ENCODE data around the gene LDLRAD4. TPM values are rescaled to one million over a fixed set of nuclear protein-coding genes. Genes with fewer than 3 reads are reported as not detected.

The LDLRAD4 gene
- total and polyA plus RNA-seq, 2 experiments from 2014 or later: 0.73 to 1.9 TPM

DNA sequence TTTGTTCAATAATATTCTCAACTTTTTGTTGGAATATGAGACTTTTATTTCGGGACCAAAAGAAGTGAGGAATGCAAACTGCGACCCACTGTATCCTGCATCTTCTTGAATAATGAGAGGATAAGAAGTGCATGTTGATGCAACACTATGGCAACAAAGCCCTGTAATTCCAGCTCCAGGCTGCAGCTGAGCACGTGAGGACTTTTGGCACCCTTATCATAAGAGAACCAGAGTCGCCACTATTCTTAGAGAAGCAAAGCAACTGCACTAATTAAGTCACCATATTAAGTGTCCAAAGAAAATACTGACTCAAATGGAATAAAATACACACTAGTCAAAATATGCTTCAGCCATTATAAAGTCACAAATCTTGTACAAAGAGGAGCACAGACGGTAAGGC lies 441.9 kb downstream of the LDLRAD4 start:
- no peak overlapping the region for H3K27ac ChIP-seq (ENCODE audit: low read depth)
- H4K20me1 ChIP-seq (replicated peaks; ENCODE audit: insufficient read depth): no peaks in the 10 kb centered on the region
- Mint-ChIP-seq H3K9me3 (no peaks in the 10 kb centered on the region), H3K4me1 (peaks cover 4% of the 10 kb centered on the region; the same call in 2 of the 3 replicates), H3K27ac (no peak overlapping the region), H3K36me3 (ENCODE audit: low read depth) (no peaks in the 10 kb centered on the region; the same call in 2 of the 3 replicates), H3K4me3 (no peak overlapping the region), H3K27me3 (ENCODE audit: insufficient read depth, low read depth, poor library complexity) (peaks cover 1% of the 10 kb centered on the region)
- ATAC-seq (no peak), DNase-seq (ENCODE audit: low spot score) (no peak)
- no peaks in the 10 kb centered on the region for H3K79me2 ChIP-seq (replicated peaks; ENCODE audit: insufficient read depth)
- no peaks in the 10 kb centered on the region; the same call in none of the 2 replicates for H3K4me1 ChIP-seq (ENCODE audit: insufficient read depth)
- H3K4me2 ChIP-seq: no peak overlapping the region
- no peaks in the 10 kb centered on the region for H3K36me3 ChIP-seq (ENCODE audit: insufficient read depth)
- no peaks in the 10 kb centered on the region for H3F3A ChIP-seq (replicated peaks; ENCODE audit: low read depth)
- no peak overlapping the region for H2AFZ ChIP-seq
- H3K4me3 ChIP-seq: no peak overlapping the region
- H3K27me3 ChIP-seq (ENCODE audit: insufficient read depth): no peaks in the 10 kb centered on the region
- H3K9me2 ChIP-seq (ENCODE audit: insufficient read depth): no peaks in the 10 kb centered on the region
- no peak for TF ChIP-seq NANOG (IDR thresholded peaks at IDR 0.05; ENCODE audit: borderline replicate concordance)
- no peak for TF ChIP-seq STAT1 (IDR thresholded peaks at IDR 0.05; ENCODE audit: unreplicated experiment)
- TF ChIP-seq JUNB (IDR thresholded peaks at IDR 0.05; ENCODE audit: unreplicated experiment): no peak
- TF ChIP-seq EZH2phosphoT487 (IDR thresholded peaks at IDR 0.05; ENCODE audit: unreplicated experiment): no peak
- no peak for TF ChIP-seq POLR2AphosphoS5 (IDR thresholded peaks at IDR 0.05; ENCODE audit: low read depth)
- TF ChIP-seq, protein P1, sequence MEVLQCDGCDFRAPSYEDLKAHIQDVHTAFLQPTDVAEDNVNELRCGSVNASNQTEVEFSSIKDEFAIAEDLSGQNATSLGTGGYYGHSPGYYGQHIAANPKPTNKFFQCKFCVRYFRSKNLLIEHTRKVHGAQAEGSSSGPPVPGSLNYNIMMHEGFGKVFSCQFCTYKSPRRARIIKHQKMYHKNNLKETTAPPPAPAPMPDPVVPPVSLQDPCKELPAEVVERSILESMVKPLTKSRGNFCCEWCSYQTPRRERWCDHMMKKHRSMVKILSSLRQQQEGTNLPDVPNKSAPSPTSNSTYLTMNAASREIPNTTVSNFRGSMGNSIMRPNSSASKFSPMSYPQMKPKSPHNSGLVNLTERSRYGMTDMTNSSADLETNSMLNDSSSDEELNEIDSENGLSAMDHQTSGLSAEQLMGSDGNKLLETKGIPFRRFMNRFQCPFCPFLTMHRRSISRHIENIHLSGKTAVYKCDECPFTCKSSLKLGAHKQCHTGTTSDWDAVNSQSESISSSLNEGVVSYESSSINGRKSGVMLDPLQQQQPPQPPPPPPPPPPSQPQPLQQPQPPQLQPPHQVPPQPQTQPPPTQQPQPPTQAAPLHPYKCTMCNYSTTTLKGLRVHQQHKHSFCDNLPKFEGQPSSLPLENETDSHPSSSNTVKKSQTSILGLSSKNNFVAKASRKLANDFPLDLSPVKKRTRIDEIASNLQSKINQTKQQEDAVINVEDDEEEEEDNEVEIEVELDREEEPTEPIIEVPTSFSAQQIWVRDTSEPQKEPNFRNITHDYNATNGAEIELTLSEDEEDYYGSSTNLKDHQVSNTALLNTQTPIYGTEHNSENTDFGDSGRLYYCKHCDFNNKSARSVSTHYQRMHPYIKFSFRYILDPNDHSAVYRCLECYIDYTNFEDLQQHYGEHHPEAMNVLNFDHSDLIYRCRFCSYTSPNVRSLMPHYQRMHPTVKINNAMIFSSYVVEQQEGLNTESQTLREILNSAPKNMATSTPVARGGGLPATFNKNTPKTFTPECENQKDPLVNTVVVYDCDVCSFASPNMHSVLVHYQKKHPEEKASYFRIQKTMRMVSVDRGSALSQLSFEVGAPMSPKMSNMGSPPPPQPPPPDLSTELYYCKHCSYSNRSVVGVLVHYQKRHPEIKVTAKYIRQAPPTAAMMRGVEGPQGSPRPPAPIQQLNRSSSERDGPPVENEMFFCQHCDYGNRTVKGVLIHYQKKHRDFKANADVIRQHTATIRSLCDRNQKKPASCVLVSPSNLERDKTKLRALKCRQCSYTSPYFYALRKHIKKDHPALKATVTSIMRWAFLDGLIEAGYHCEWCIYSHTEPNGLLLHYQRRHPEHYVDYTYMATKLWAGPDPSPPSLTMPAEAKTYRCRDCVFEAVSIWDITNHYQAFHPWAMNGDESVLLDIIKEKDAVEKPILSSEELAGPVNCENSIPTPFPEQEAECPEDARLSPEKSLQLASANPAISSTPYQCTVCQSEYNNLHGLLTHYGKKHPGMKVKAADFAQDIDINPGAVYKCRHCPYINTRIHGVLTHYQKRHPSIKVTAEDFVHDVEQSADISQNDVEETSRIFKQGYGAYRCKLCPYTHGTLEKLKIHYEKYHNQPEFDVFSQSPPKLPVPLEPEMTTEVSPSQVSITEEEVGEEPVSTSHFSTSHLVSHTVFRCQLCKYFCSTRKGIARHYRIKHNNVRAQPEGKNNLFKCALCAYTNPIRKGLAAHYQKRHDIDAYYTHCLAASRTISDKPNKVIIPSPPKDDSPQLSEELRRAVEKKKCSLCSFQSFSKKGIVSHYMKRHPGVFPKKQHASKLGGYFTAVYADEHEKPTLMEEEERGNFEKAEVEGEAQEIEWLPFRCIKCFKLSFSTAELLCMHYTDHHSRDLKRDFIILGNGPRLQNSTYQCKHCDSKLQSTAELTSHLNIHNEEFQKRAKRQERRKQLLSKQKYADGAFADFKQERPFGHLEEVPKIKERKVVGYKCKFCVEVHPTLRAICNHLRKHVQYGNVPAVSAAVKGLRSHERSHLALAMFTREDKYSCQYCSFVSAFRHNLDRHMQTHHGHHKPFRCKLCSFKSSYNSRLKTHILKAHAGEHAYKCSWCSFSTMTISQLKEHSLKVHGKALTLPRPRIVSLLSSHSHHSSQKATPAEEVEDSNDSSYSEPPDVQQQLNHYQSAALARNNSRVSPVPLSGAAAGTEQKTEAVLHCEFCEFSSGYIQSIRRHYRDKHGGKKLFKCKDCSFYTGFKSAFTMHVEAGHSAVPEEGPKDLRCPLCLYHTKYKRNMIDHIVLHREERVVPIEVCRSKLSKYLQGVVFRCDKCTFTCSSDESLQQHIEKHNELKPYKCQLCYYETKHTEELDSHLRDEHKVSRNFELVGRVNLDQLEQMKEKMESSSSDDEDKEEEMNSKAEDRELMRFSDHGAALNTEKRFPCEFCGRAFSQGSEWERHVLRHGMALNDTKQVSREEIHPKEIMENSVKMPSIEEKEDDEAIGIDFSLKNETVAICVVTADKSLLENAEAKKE (CRISPR knock-in tag; IDR thresholded peaks at IDR 0.05): no peak
- TF ChIP-seq, protein P2, sequence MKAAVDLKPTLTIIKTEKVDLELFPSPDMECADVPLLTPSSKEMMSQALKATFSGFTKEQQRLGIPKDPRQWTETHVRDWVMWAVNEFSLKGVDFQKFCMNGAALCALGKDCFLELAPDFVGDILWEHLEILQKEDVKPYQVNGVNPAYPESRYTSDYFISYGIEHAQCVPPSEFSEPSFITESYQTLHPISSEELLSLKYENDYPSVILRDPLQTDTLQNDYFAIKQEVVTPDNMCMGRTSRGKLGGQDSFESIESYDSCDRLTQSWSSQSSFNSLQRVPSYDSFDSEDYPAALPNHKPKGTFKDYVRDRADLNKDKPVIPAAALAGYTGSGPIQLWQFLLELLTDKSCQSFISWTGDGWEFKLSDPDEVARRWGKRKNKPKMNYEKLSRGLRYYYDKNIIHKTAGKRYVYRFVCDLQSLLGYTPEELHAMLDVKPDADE (IDR thresholded peaks at IDR 0.05): no peak
- TF ChIP-seq, protein P3, sequence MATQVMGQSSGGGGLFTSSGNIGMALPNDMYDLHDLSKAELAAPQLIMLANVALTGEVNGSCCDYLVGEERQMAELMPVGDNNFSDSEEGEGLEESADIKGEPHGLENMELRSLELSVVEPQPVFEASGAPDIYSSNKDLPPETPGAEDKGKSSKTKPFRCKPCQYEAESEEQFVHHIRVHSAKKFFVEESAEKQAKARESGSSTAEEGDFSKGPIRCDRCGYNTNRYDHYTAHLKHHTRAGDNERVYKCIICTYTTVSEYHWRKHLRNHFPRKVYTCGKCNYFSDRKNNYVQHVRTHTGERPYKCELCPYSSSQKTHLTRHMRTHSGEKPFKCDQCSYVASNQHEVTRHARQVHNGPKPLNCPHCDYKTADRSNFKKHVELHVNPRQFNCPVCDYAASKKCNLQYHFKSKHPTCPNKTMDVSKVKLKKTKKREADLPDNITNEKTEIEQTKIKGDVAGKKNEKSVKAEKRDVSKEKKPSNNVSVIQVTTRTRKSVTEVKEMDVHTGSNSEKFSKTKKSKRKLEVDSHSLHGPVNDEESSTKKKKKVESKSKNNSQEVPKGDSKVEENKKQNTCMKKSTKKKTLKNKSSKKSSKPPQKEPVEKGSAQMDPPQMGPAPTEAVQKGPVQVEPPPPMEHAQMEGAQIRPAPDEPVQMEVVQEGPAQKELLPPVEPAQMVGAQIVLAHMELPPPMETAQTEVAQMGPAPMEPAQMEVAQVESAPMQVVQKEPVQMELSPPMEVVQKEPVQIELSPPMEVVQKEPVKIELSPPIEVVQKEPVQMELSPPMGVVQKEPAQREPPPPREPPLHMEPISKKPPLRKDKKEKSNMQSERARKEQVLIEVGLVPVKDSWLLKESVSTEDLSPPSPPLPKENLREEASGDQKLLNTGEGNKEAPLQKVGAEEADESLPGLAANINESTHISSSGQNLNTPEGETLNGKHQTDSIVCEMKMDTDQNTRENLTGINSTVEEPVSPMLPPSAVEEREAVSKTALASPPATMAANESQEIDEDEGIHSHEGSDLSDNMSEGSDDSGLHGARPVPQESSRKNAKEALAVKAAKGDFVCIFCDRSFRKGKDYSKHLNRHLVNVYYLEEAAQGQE (IDR thresholded peaks at IDR 0.05; ENCODE audit: unreplicated experiment): no peak
- TF ChIP-seq, protein P4, sequence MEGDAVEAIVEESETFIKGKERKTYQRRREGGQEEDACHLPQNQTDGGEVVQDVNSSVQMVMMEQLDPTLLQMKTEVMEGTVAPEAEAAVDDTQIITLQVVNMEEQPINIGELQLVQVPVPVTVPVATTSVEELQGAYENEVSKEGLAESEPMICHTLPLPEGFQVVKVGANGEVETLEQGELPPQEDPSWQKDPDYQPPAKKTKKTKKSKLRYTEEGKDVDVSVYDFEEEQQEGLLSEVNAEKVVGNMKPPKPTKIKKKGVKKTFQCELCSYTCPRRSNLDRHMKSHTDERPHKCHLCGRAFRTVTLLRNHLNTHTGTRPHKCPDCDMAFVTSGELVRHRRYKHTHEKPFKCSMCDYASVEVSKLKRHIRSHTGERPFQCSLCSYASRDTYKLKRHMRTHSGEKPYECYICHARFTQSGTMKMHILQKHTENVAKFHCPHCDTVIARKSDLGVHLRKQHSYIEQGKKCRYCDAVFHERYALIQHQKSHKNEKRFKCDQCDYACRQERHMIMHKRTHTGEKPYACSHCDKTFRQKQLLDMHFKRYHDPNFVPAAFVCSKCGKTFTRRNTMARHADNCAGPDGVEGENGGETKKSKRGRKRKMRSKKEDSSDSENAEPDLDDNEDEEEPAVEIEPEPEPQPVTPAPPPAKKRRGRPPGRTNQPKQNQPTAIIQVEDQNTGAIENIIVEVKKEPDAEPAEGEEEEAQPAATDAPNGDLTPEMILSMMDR (conservative IDR thresholded peaks at IDR 0.05; ENCODE audit: low read depth in 2 of 2): no peak
- TF ChIP-seq CREB1 (CRISPR knock-in tag; IDR thresholded peaks at IDR 0.05; ENCODE audit: low read depth): no peak
- TF ChIP-seq EZH2 (IDR thresholded peaks at IDR 0.05; ENCODE audit: low read depth, unreplicated experiment): no peak
- no peak for TF ChIP-seq ZNF331 (CRISPR knock-in tag; IDR thresholded peaks at IDR 0.05; ENCODE audit: low read depth)
- no peak for TF ChIP-seq ZNF114 (CRISPR knock-in tag; IDR thresholded peaks at IDR 0.05)

All from GM23338 (cell line).